GM13976 (cell line): ENCODE results near the gene DPH6.

Experiments
- DNase-seq: peaks from one replicate; pipeline ENCODE4 v3.0.0; 2012; ENCODE audit warnings: low spot score
- in situ Hi-C: fragments of 300-500 bp; cut with MboI; formaldehyde crosslinking; loops from one replicate; pipeline ENCODE4 v1.12.0; 2022; ENCODE audit warnings: low sequenced_read_pairs, mixed read lengths, inconsistent platforms; ENCODE audit not compliant: unreplicated experiment
- TF ChIP-seq, protein P1 (sequence below): IDR thresholded peaks from 2 replicates; pipeline ENCODE4 v1.5.1; 2012; ENCODE audit warnings: borderline replicate concordance, mild to moderate bottlenecking; ENCODE audit not compliant: insufficient read depth; ENCODE audit errors: extremely low read depth, missing control alignments, control extremely low read depth

DPH6 gene

DNA sequence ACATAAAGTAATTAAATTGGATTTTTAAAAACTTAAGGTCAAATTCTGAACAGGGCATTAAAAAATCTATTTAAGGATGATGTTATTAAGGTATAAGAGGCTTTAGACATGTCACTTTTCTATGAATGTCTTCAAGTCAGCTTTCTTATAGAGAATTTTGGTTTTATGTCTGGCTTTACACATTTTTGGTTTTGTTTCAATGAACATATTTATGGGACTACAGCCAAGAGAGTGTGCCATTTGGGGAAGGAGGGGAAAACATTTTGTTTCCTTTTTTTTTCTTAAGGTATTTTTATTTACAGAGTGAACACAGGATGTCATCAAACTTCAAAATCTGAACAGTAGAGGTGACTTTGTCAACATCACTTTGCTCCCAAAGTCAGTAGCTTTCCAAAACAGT, 222.8 kb downstream of the DPH6 start:
- no peak for DNase-seq
- in situ Hi-C loops, result no loop called here

DNA sequence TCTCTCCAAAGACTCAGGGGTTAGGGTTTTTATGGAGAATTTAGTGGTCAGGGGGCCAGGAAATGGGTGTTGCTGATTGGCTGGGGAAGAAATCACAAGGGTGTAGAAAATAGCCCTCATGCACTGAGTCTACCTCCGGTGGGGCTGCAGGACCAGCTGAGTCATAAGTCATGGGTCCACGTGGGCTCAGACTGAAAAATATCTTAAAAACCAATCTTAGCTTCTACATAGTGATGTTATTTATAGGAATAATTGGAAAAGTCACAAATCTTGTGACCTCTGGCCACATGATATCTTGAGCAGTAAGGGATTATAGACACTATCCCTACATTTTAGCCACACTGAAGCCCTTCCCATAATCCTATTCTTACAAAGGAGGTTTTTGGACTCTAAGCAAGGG, 224.0 kb downstream of the DPH6 start:
- in situ Hi-C loops, result no loop called here
- TF ChIP-seq, protein P1, sequence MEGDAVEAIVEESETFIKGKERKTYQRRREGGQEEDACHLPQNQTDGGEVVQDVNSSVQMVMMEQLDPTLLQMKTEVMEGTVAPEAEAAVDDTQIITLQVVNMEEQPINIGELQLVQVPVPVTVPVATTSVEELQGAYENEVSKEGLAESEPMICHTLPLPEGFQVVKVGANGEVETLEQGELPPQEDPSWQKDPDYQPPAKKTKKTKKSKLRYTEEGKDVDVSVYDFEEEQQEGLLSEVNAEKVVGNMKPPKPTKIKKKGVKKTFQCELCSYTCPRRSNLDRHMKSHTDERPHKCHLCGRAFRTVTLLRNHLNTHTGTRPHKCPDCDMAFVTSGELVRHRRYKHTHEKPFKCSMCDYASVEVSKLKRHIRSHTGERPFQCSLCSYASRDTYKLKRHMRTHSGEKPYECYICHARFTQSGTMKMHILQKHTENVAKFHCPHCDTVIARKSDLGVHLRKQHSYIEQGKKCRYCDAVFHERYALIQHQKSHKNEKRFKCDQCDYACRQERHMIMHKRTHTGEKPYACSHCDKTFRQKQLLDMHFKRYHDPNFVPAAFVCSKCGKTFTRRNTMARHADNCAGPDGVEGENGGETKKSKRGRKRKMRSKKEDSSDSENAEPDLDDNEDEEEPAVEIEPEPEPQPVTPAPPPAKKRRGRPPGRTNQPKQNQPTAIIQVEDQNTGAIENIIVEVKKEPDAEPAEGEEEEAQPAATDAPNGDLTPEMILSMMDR, result no peak
- no peak for DNase-seq

More for the DNA sequence above, 222.8 kb downstream of the DPH6 start:
- TF ChIP-seq, protein P1, result no peak

DNA sequence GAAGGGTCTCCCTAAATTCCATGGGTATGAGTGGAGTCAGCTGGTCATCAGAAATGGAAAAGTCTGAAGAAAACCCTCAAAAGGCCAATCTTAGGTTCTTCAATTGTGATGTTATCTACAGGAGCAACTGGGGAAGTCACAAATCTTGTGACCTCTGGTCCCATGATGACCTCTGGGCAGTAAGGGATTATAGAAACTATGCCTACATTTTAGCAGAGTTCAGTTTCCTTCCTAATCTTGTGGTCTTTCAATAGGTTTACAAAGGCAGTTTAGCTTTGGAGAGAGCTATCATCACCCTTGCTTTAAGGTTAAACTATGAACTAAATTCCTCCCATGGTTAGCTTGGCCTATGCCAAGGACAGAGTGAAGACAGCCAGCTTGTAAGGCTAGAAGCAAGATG, 225.1 kb downstream of the DPH6 start:
- no peak for DNase-seq
- in situ Hi-C loops, result no loop called here
- TF ChIP-seq, protein P1, result no peak
